HEK293 (cell line): Measurements from ENCODE around the gene CXorf66.
A peak's percentile ranks its signal among the peaks of the same experiment; 100 is the strongest.

Experiments used
- ATF2 ChIP-seq: fragments of 450-650 bp; formaldehyde crosslinking; IDR thresholded peaks from 2 replicates; pipeline ENCODE4 v1.5.1; 2016; ENCODE audit warnings: missing biosample characterization, missing genetic modification characterization, low read depth
- BCL11A ChIP-seq: fragments of 450-650 bp; formaldehyde crosslinking; IDR thresholded peaks from 2 replicates; pipeline ENCODE4 v1.5.1; 2016; ENCODE audit warnings: low read depth, missing biosample characterization, missing genetic modification characterization
- HOXD13 ChIP-seq: sonication (generic); formaldehyde crosslinking; IDR thresholded peaks from 2 replicates; pipeline ENCODE4 v1.8.0; 2022; ENCODE audit warnings: missing genetic modification reagents, borderline replicate concordance
- KLF16 ChIP-seq: fragments of 450-650 bp; formaldehyde crosslinking; IDR thresholded peaks from 2 replicates; pipeline ENCODE4 v1.5.1; 2017; ENCODE audit warnings: missing biosample characterization, missing genetic modification characterization
- MZF1 ChIP-seq: fragments of 450-650 bp; formaldehyde crosslinking; IDR thresholded peaks from 2 replicates; pipeline ENCODE4 v1.5.1; 2017; ENCODE audit warnings: missing biosample characterization, missing genetic modification characterization, borderline replicate concordance
- PRDM10 ChIP-seq: fragments of 450-650 bp; formaldehyde crosslinking; IDR thresholded peaks from 2 replicates; pipeline ENCODE4 v1.5.1; 2016; ENCODE audit warnings: missing biosample characterization, missing genetic modification characterization
- PRDM6 ChIP-seq: fragments of 450-650 bp; formaldehyde crosslinking; IDR thresholded peaks from 2 replicates; pipeline ENCODE4 v1.5.1; 2017; ENCODE audit warnings: missing biosample characterization, missing genetic modification characterization
- SP3 ChIP-seq: fragments of 450-650 bp; formaldehyde crosslinking; IDR thresholded peaks from 2 replicates; pipeline ENCODE4 v1.5.1; 2016; ENCODE audit warnings: missing biosample characterization, missing genetic modification characterization
- ZBTB7A ChIP-seq: fragments of 450-650 bp; formaldehyde crosslinking; IDR thresholded peaks from 2 replicates; pipeline ENCODE4 v1.5.1; 2016; ENCODE audit warnings: low read depth, missing biosample characterization, missing genetic modification characterization
- ZNF121 ChIP-seq: fragments of 450-650 bp; formaldehyde crosslinking; IDR thresholded peaks from 2 replicates; pipeline ENCODE4 v1.5.1; 2016; ENCODE audit warnings: missing biosample characterization, missing genetic modification characterization
- ZNF133 ChIP-seq: fragments of 450-650 bp; formaldehyde crosslinking; IDR thresholded peaks from 2 replicates; pipeline ENCODE4 v1.5.1; 2016; ENCODE audit warnings: missing biosample characterization, missing genetic modification characterization
- ZNF155 ChIP-seq: fragments of 450-650 bp; formaldehyde crosslinking; IDR thresholded peaks from 2 replicates; pipeline ENCODE4 v1.5.1; 2016; ENCODE audit warnings: missing biosample characterization, missing genetic modification characterization
- ZNF157 ChIP-seq: fragments of 450-650 bp; formaldehyde crosslinking; IDR thresholded peaks from 2 replicates; pipeline ENCODE4 v1.5.1; 2016; ENCODE audit warnings: missing biosample characterization, missing genetic modification characterization
- ZNF24 ChIP-seq: fragments of 450-650 bp; formaldehyde crosslinking; IDR thresholded peaks from 2 replicates; pipeline ENCODE4 v1.5.1; 2016; ENCODE audit warnings: missing biosample characterization, missing genetic modification characterization
- ZNF266 ChIP-seq: fragments of 450-650 bp; formaldehyde crosslinking; IDR thresholded peaks from 2 replicates; pipeline ENCODE4 v1.5.1; 2016; ENCODE audit warnings: missing biosample characterization, missing genetic modification characterization, low read depth
- ZNF311 ChIP-seq: fragments of 450-650 bp; formaldehyde crosslinking; IDR thresholded peaks from 2 replicates; pipeline ENCODE4 v1.5.1; 2017; ENCODE audit warnings: missing biosample characterization, missing genetic modification characterization, borderline replicate concordance
- ZNF354C ChIP-seq: fragments of 450-650 bp; formaldehyde crosslinking; IDR thresholded peaks from 2 replicates; pipeline ENCODE4 v1.5.1; 2016; ENCODE audit warnings: missing biosample characterization, missing genetic modification characterization, low read depth, borderline replicate concordance
- ZNF416 ChIP-seq: fragments of 450-650 bp; formaldehyde crosslinking; IDR thresholded peaks from 2 replicates; pipeline ENCODE4 v1.5.1; 2016; ENCODE audit warnings: missing biosample characterization, missing genetic modification characterization
- ZNF423 ChIP-seq: fragments of 450-650 bp; formaldehyde crosslinking; IDR thresholded peaks from 2 replicates; pipeline ENCODE4 v1.5.1; 2016; ENCODE audit warnings: missing biosample characterization, missing genetic modification characterization
- ZNF426 ChIP-seq: fragments of 450-650 bp; formaldehyde crosslinking; IDR thresholded peaks from 2 replicates; pipeline ENCODE4 v1.5.1; 2017; ENCODE audit warnings: missing biosample characterization, missing genetic modification characterization, mild to moderate bottlenecking, inconsistent platforms, moderate library complexity
- ZNF433 ChIP-seq: fragments of 450-650 bp; formaldehyde crosslinking; IDR thresholded peaks from 2 replicates; pipeline ENCODE4 v1.5.1; 2016; ENCODE audit warnings: missing biosample characterization, missing genetic modification characterization, low read depth
- ZNF521 ChIP-seq: fragments of 450-650 bp; formaldehyde crosslinking; IDR thresholded peaks from 2 replicates; pipeline ENCODE4 v1.5.1; 2017; ENCODE audit warnings: missing biosample characterization, mild to moderate bottlenecking, missing genetic modification characterization
- ZNF555 ChIP-seq: fragments of 450-650 bp; formaldehyde crosslinking; conservative IDR thresholded peaks from 2 replicates; pipeline ENCODE4 v1.5.1; 2017; ENCODE audit warnings: missing biosample characterization, mild to moderate bottlenecking, missing genetic modification characterization, inconsistent platforms
- ZNF560 ChIP-seq: fragments of 450-650 bp; formaldehyde crosslinking; IDR thresholded peaks from 2 replicates; pipeline ENCODE4 v1.5.1; 2017; ENCODE audit warnings: missing biosample characterization, missing genetic modification characterization, borderline replicate concordance
- ZNF596 ChIP-seq: fragments of 450-650 bp; IDR thresholded peaks from 2 replicates; pipeline ENCODE4 v1.5.0; 2018; ENCODE audit warnings: missing biosample characterization, mild to moderate bottlenecking, missing genetic modification characterization, moderate library complexity
- ZNF626 ChIP-seq: fragments of 450-650 bp; sonication (Bioruptor Pico); formaldehyde crosslinking; IDR thresholded peaks from 2 replicates; pipeline ENCODE4 v1.5.1; 2018; ENCODE audit warnings: missing biosample characterization, missing genetic modification characterization, inconsistent platforms
- ZNF645 ChIP-seq: fragments of 450-650 bp; formaldehyde crosslinking; IDR thresholded peaks from 2 replicates; pipeline ENCODE4; 2016; ENCODE audit warnings: missing biosample characterization, missing genetic modification characterization
- ZSCAN4 ChIP-seq: fragments of 450-650 bp; formaldehyde crosslinking; IDR thresholded peaks from 2 replicates; pipeline ENCODE4 v1.5.1; 2017; ENCODE audit warnings: missing biosample characterization, missing genetic modification characterization
- ZSCAN5A ChIP-seq: fragments of 450-650 bp; formaldehyde crosslinking; IDR thresholded peaks from 2 replicates; pipeline ENCODE4 v1.5.1; 2016; ENCODE audit warnings: missing biosample characterization, missing genetic modification characterization

CXorf66 gene

GRCh38 chrX:139932901-139933796, 32.2 kb downstream of the CXorf66 start, which contains the start of gene ATP11C (continued):
- TF ChIP-seq PRDM10 (tag by site-specific recombination) (peak; percentile 52; the same call in 1 of the 2 replicates), ZSCAN5A (tag by site-specific recombination) (no peak), SP3 (peak; percentile 76), ZNF157 (tag by site-specific recombination) (no peak), ZNF24 (tag by site-specific recombination) (no peak), ZNF423 (tag by site-specific recombination) (no peak), ZNF560 (no peak), ZNF433 (tag by site-specific recombination) (no peak), MZF1 (tag by site-specific recombination) (no peak), ATF2 (tag by site-specific recombination) (no peak), ZNF626 (tag by site-specific recombination) (no peak), ZBTB7A (no peak), ZSCAN4 (tag by site-specific recombination) (no peak), KLF16 (tag by site-specific recombination) (peak; percentile 47; the same call in 1 of the 2 replicates), ZNF266 (no peak), HOXD13 (CRISPR knock-in tag) (no peak), ZNF416 (tag by site-specific recombination) (no peak), ZNF311 (tag by site-specific recombination) (no peak), PRDM6 (no peak), ZNF645 (tag by site-specific recombination) (no peak), ZNF155 (tag by site-specific recombination) (no peak), BCL11A (no peak), ZNF121 (tag by site-specific recombination) (no peak), ZNF596 (tag by site-specific recombination) (no peak), ZNF354C (tag by site-specific recombination) (no peak), ZNF555 (tag by site-specific recombination) (no peak), ZNF521 (tag by site-specific recombination) (no peak), ZNF133 (no peak), ZNF426 (tag by site-specific recombination) (no peak)
